GM12878 (cell line): Measurements from ENCODE around the gene SF3A1. TPM values are rescaled to one million over a fixed set of nuclear protein-coding genes. Genes with fewer than 3 reads are reported as not detected.

Source experiments
- ATAC-seq: fragments of 200-7000 bp; cut with Tn5 transposase; 3 replicates; pipeline ENCODE4 v1.9.1; 2020; ENCODE audit warnings: mild to moderate bottlenecking, moderate library complexity
- BruUV-seq: library from RNA; stranded (reverse); fragments of 400-500 nt; replicated peaks from 2 replicates; lab custom pipeline; 2021; lab: Mats Ljungman, UMichigan
- CTCF ChIA-PET: fragments of 300-600 bp; sonication (Branson Sonifier 250); formaldehyde crosslinking; extraction: SDS; loops from one replicate; lab custom pipeline; 2021; ENCODE audit warnings: inconsistent platforms; lab: Yijun Ruan, JAX
- POLR2A ChIA-PET: fragments of 350-600 bp; formaldehyde crosslinking; extraction: SDS; loops from one replicate; lab custom pipeline; 2021; ENCODE audit warnings: inconsistent platforms; lab: Charles Lee
- RAD21 ChIA-PET: fragments of 300-600 bp; sonication (Branson Sonifier 250); formaldehyde crosslinking; loops from one replicate; lab custom pipeline; 2023; ENCODE audit warnings: antibody characterized with exemption; ENCODE audit not compliant: unreplicated experiment; lab: Charles Lee
- SMC1A ChIA-PET: fragments of 300-600 bp; sonication (Branson Sonifier 250); formaldehyde crosslinking; loops from one replicate; lab custom pipeline; 2023; ENCODE audit not compliant: unreplicated experiment, uncharacterized antibody; lab: Charles Lee
- DNase-seq: peaks from one replicate; pipeline ENCODE4 v3.0.0-alpha.2; 2011; ENCODE audit warnings: low read depth, low spot score
- FAIRE-seq: peaks from 3 replicates; lab custom pipeline; 2011; peaks lifted over from hg19 to GRCh38; lab: Jason Lieb, UNC
- H2AFZ ChIP-seq: 2 replicates; pipeline ENCODE4 v1.6.0; 2011; ENCODE audit warnings: low read depth, low read length, control low read depth; ENCODE audit not compliant: control insufficient read depth
- H3K27ac ChIP-seq: 2 replicates; pipeline ENCODE4 v1.5.1; 2011; ENCODE audit warnings: control low read depth; ENCODE audit not compliant: control insufficient read depth, insufficient read depth
- H3K27me3 ChIP-seq, 2 experiments: replicated peaks in 1 of 2; 2 replicates each; pipeline versions ENCODE4 v1.6.0 to v1.6.1; 2011; ENCODE audit warnings: low read length in 1 of 2; ENCODE audit not compliant: control insufficient read depth in 2 of 2, insufficient read depth in 2 of 2
- H3K36me3 ChIP-seq, 2 experiments: 2 replicates each; pipeline ENCODE4 v1.5.1; 2011; ENCODE audit warnings: low read length in 1 of 2; ENCODE audit not compliant: control insufficient read depth in 2 of 2, insufficient read depth in 2 of 2
- H3K4me1 ChIP-seq: 2 replicates; pipeline ENCODE4 v1.6.1; 2011; ENCODE audit warnings: mild to moderate bottlenecking, low read length, moderate library complexity, mixed read lengths; ENCODE audit not compliant: control insufficient read depth, insufficient read depth
- H3K4me2 ChIP-seq: 2 replicates; pipeline ENCODE4 v1.6.0; 2011; ENCODE audit warnings: control low read depth; ENCODE audit not compliant: control insufficient read depth, insufficient read depth
- H3K4me3 ChIP-seq: fragments of 200-600 bp; sonication (generic); 2 replicates; pipeline ENCODE4 v1.5.1; 2016
- H3K79me2 ChIP-seq: 2 replicates; pipeline ENCODE4 v1.6.0; 2011; ENCODE audit warnings: low read length; ENCODE audit not compliant: control insufficient read depth, insufficient read depth
- H3K9ac ChIP-seq: 2 replicates; pipeline ENCODE4 v1.8.0; 2011; ENCODE audit warnings: low read length, control low read depth, mixed read lengths; ENCODE audit not compliant: control insufficient read depth, insufficient read depth
- H3K9me3 ChIP-seq: replicated peaks from 3 replicates; pipeline ENCODE4 v1.5.1; 2011; ENCODE audit warnings: mild to moderate bottlenecking, low read length; ENCODE audit not compliant: control insufficient read depth, insufficient read depth
- H4K20me1 ChIP-seq: 2 replicates; pipeline ENCODE4 v1.6.0; 2011; ENCODE audit not compliant: control insufficient read depth, insufficient read depth
- HDGF ChIP-seq: fragments of 450-650 bp; IDR thresholded peaks from 2 replicates; pipeline ENCODE4 v1.6.1; 2016; ENCODE audit warnings: antibody characterized with exemption
- MLLT1 ChIP-seq: fragments of 450-650 bp; IDR thresholded peaks from 2 replicates; pipeline ENCODE4 v1.6.1; 2016; ENCODE audit warnings: mild to moderate bottlenecking
- NBN ChIP-seq: fragments of 450-650 bp; IDR thresholded peaks from 2 replicates; pipeline ENCODE4 v1.6.1; 2016
- POLR2A ChIP-seq: IDR thresholded peaks from 2 replicates; pipeline ENCODE4 v1.6.1; 2011; ENCODE audit warnings: low read depth, mild to moderate bottlenecking, low read length
- TCF7 ChIP-seq: IDR thresholded peaks from 2 replicates; pipeline ENCODE4 v1.6.1; 2014; ENCODE audit warnings: antibody characterized with exemption, borderline replicate concordance
- ZBTB40 ChIP-seq: fragments of 450-650 bp; IDR thresholded peaks from 2 replicates; pipeline ENCODE4 v1.6.1; 2016; ENCODE audit warnings: mild to moderate bottlenecking, moderate library complexity, borderline replicate concordance
- WGBS: methylation state at CpG from one replicate; pipeline ENCODE4 v1.1.6; 2016; ENCODE audit warnings: low lambda C conversion rate; ENCODE audit not compliant: insufficient replicate concordance, insufficient coverage; ENCODE audit errors: missing lambda C conversion rate; 5-methylcytosine and 5-hydroxymethylcytosine counted together
- in situ Hi-C: fragments of 300-500 bp; cut with MboI; formaldehyde crosslinking; loops from 9 replicates; pipeline ENCODE4 v1.14.3; 2018; ENCODE audit warnings: mixed read lengths
- intact Hi-C: fragments of 100-400 bp; cut with micrococcal nuclease; formaldehyde crosslinking; loops from one replicate; pipeline ENCODE4 v1.14.2; 2022; ENCODE audit not compliant: unreplicated experiment
- polyA plus RNA-seq, 11 experiments: library from polyadenylated mRNA; depleted of rRNA in 4 of 11; unstranded in 6 of 11; stranded (reverse) in 5 of 11; fragments of >200 nt; fragmentation: Nextera tagmentation in 4 of 11; fragmentation: Illumina TruSeq in 1 of 11; extraction: Ambion mirVana in 4 of 11; extraction: Trizol in 1 of 11; gene quantifications; 1 replicate in 1 of 11; 2 replicates in 10 of 11; pipeline versions ENCODE4 v1.2.1 to v1.2.3, GENCODE V29; 2011 to 2016; ENCODE audit warnings: inconsistent platforms in 2 of 11, missing spikeins in 2 of 11, low read depth in 1 of 11
- total RNA-seq, 4 experiments: library from RNA; depleted of rRNA in 3 of 4; stranded (reverse); fragments of >200 nt in 3 of 4; fragmentation: Illumina TruSeq in 1 of 4; extraction: Trizol in 1 of 4; gene quantifications; 2 replicates each; pipeline versions ENCODE4 v1.2.1 to v1.2.3, GENCODE V29; 2013 to 2021

The SF3A1 gene
- total and polyA plus RNA-seq, 10 of the 15 experiments (the other 5 are each of a cell fraction or from before 2014, with no cell fraction given): 10.4 to 239 (median 46.0) TPM

GRCh38 chr22:30357236-30357570 lies 509 bp upstream of the SF3A1 start:
- Histone ChIP-seq H3K4me1 (0 out of 2 replicates have a peak, but pooled peaks cover 5% of the 10 kb centered on the region), H2AFZ (peak overlapping the region; percentile 88), H3K79me2 (peaks cover 39% of the 10 kb centered on the region), H3K27ac (no peak overlapping the region), H3K36me3 (peaks cover 5 to 7% of the 10 kb centered on the region in 2 experiments; a peak in 3 of 4 replicates), H3K4me2 (peak overlapping the region; percentile 91)
- BruUV-seq: no TSS peak
- ChIA-PET POLR2A (interaction anchor here (0.6 to 5.7 kb wide), 7 partner anchors 10 to 69 kb away, joined by 3 to 35 read pairs (median 4); partner anchors contain the start of gene TBC1D10A), SMC1A (interaction anchor here (0.9 to 1.8 kb wide), 5 partner anchors 29 to 69 kb away, joined by 3 to 10 read pairs (median 4); no protein-coding TSS in a partner anchor)
- DNase-seq (no peak), FAIRE-seq (no peak)
- in situ Hi-C loops (no loop called here), intact Hi-C loops (loop anchor here (2.0 kb wide), 1 partner anchor 68 kb away; the partner anchor contains the start of gene CASTOR1)
- WGBS: 10% methylated on average over 9 of the region's 9 CpGs
- TF ChIP-seq POLR2A (no peak), ZBTB40 (no peak), TCF7 (no peak), MLLT1 (0 out of 2 replicates have a peak, but pooled peaks have one; percentile 14), HDGF (0 out of 2 replicates have a peak, but pooled peaks have one; percentile 37), NBN (0 out of 2 replicates have a peak, but pooled peaks have one; percentile 9)
- TF ChIP-seq, all 136 proteins: peak for 3
- H3K4me3 ChIP-seq: peak overlapping the region; percentile 92
- H3K9ac ChIP-seq: peak overlapping the region; percentile 37; the same call in 1 of the 2 replicates
- H3K9me3 ChIP-seq: no peaks in the 10 kb centered on the region
- ChIA-PET RAD21 (interaction anchor here (0.6 to 2.0 kb wide), 9 partner anchors 12 to 69 kb away, joined by 3 to 16 read pairs (median 4); partner anchors contain the start of genes CASTOR1 and TBC1D10A), CTCF (interaction anchor here (0.7 to 1.8 kb wide), 5 partner anchors 30 to 245 kb away, joined by 3 to 23 read pairs (median 4); partner anchors contain the start of genes CASTOR1 and TBC1D10A)
- H3K27me3 ChIP-seq: no peaks in the 10 kb centered on the region
- H4K20me1 ChIP-seq: no peaks in the 10 kb centered on the region
- no peak for ATAC-seq
